Endothelial cell of umbilical vein (primary cell): ENCODE results near the gene BTF3L4. TPM values are rescaled to one million over a fixed set of nuclear protein-coding genes. Genes with fewer than 3 reads are reported as not detected.

Experiments
- BruUV-seq: library from RNA; stranded (reverse); fragments of 400-500 nt; replicated peaks from 2 replicates; lab custom pipeline; 2021; lab: Mats Ljungman, UMichigan
- CTCF ChIA-PET: fragments of 300-600, 350-600 bp; sonication (Branson Sonifier 250); formaldehyde crosslinking; loops from one replicate; lab custom pipeline; 2021; ENCODE audit warnings: antibody characterized with exemption, inconsistent platforms; lab: Charles Lee
- POLR2A ChIA-PET: fragments of 300-600, 350-600 bp; sonication (Branson Sonifier 250); formaldehyde crosslinking; loops from one replicate; lab custom pipeline; 2021; ENCODE audit warnings: antibody characterized with exemption, inconsistent platforms; lab: Charles Lee
- DNase-seq: peaks from one replicate; pipeline ENCODE4 v3.0.0-alpha.2; 2011; ENCODE audit warnings: low read depth, low spot score
- FAIRE-seq: peaks from 2 replicates; lab custom pipeline; 2011; peaks lifted over from hg19 to GRCh38; lab: Jason Lieb, UNC
- H2AFZ ChIP-seq: 2 replicates; pipeline ENCODE4 v1.6.0; 2012; ENCODE audit warnings: low read depth, low read length, control low read depth, inconsistent platforms
- H3K27ac ChIP-seq: 2 replicates; pipeline ENCODE4 v1.5.1; 2011; ENCODE audit warnings: low read depth, mild to moderate bottlenecking, control low read depth, low read length, moderate library complexity; ENCODE audit not compliant: insufficient read depth
- H3K27me3 ChIP-seq, 2 experiments: 2 replicates each; pipeline versions ENCODE4 v1.6.0 to v1.6.1; 2011; ENCODE audit warnings: low read length in 2 of 2, mixed read lengths in 1 of 2; ENCODE audit not compliant: control insufficient read depth in 2 of 2, insufficient read depth in 2 of 2
- H3K36me3 ChIP-seq, 2 experiments: 2 replicates in 1 of 2; 3 replicates in 1 of 2; pipeline ENCODE4 v1.5.1; 2011; ENCODE audit warnings: low read length in 2 of 2, mild to moderate bottlenecking in 1 of 2, moderate library complexity in 1 of 2; ENCODE audit not compliant: control insufficient read depth in 2 of 2, insufficient read depth in 2 of 2; ENCODE audit errors: extremely low read depth in 1 of 2
- H3K4me1 ChIP-seq: 3 replicates; pipeline ENCODE4 v1.5.1; 2011; ENCODE audit warnings: mild to moderate bottlenecking, low read length; ENCODE audit not compliant: control insufficient read depth, insufficient read depth; ENCODE audit errors: extremely low read depth
- H3K4me2 ChIP-seq: 2 replicates; pipeline ENCODE4 v1.6.1; 2011; ENCODE audit warnings: low read length, control low read depth, mixed read lengths; ENCODE audit not compliant: insufficient read depth
- H3K4me3 ChIP-seq, 3 experiments: fragments of 200-600 bp in 1 of 3; sonication (generic), shearing (Covaris generic) in 1 of 3; replicated peaks in 1 of 3; 2 replicates each; pipeline ENCODE4 v1.5.1; 2011 to 2016; ENCODE audit warnings: control low read depth in 3 of 3, low read length in 3 of 3, mild to moderate bottlenecking in 2 of 3, inconsistent platforms in 1 of 3, low read depth in 1 of 3, moderate library complexity in 1 of 3; ENCODE audit not compliant: insufficient read depth in 1 of 3
- H3K79me2 ChIP-seq: 2 replicates; pipeline ENCODE4 v1.6.0; 2012; ENCODE audit warnings: low read length, inconsistent platforms; ENCODE audit not compliant: control insufficient read depth, insufficient read depth
- H3K9ac ChIP-seq: replicated peaks from 2 replicates; pipeline ENCODE3; 2011; ENCODE audit warnings: low read length, control low read depth; ENCODE audit not compliant: insufficient read depth; ENCODE audit errors: extremely low read depth
- H3K9me1 ChIP-seq: replicated peaks from 3 replicates; pipeline ENCODE4 v1.6.0; 2011; ENCODE audit warnings: mild to moderate bottlenecking, low read length; ENCODE audit not compliant: control insufficient read depth, insufficient read depth; ENCODE audit errors: extremely low read depth
- H3K9me3 ChIP-seq: replicated peaks from 2 replicates; pipeline ENCODE4 v1.5.1; 2012; ENCODE audit warnings: low read length, inconsistent platforms; ENCODE audit not compliant: control insufficient read depth, insufficient read depth
- H4K20me1 ChIP-seq: replicated peaks from 2 replicates; pipeline ENCODE3; 2011; ENCODE audit warnings: mild to moderate bottlenecking, low read length; ENCODE audit not compliant: control insufficient read depth, insufficient read depth; ENCODE audit errors: extremely low read depth
- CTCF ChIP-seq, 2 donors: IDR thresholded peaks; 1 replicate in 1 of 2; 2 replicates in 1 of 2; pipeline ENCODE4 v1.5.1; 2011; ENCODE audit warnings: low read length in 2 of 2, mild to moderate bottlenecking in 2 of 2, moderate library complexity in 2 of 2, control low read depth in 1 of 2, inconsistent platforms in 1 of 2, low read depth in 1 of 2; ENCODE audit not compliant: insufficient read depth in 1 of 2; ENCODE audit errors: extremely low read depth in 1 of 2
- EZH2 ChIP-seq: IDR thresholded peaks from 2 replicates; pipeline ENCODE4 v1.6.1; 2012; ENCODE audit warnings: borderline replicate concordance, low read depth, mild to moderate bottlenecking, moderate library complexity, low read length, inconsistent platforms; ENCODE audit not compliant: severe bottlenecking
- GATA2 ChIP-seq: IDR thresholded peaks from 2 replicates; pipeline ENCODE4 v1.7.0; 2011; ENCODE audit warnings: low read depth, mild to moderate bottlenecking, moderate library complexity, mixed read lengths, low read length; ENCODE audit not compliant: insufficient read length, insufficient read depth
- MYC ChIP-seq: IDR thresholded peaks from one replicate; pipeline ENCODE4 v1.6.1; 2011; ENCODE audit warnings: mild to moderate bottlenecking, low read depth, low read length
- POLR2AphosphoS5 ChIP-seq: IDR thresholded peaks from 2 replicates; pipeline ENCODE4 v1.6.1; 2012; ENCODE audit warnings: low read depth, mild to moderate bottlenecking, control low read depth, low read length, moderate library complexity; ENCODE audit not compliant: insufficient read depth
- dilution Hi-C: fragments of 300-500 bp; cut with MboI; formaldehyde crosslinking; loops from one replicate; pipeline ENCODE4 v1.15.0; 2019; ENCODE audit warnings: low sequenced_read_pairs; ENCODE audit not compliant: extremely low pct_ligation_motif_present
- intact Hi-C: fragments of 100-400 bp; cut with micrococcal nuclease; formaldehyde crosslinking; loops from one replicate; pipeline ENCODE4 v1.10.0; 2022
- polyA plus RNA-seq, 4 experiments: library from polyadenylated mRNA; depleted of rRNA in 3 of 4; stranded (reverse) in 3 of 4; unstranded in 1 of 4; fragments of >200 nt; gene quantifications; 2 replicates each; pipeline versions ENCODE4 v1.2.1 to v1.2.3, GENCODE V29; 2011 to 2012; ENCODE audit warnings: missing spikeins in 1 of 4
- total RNA-seq: library from RNA; stranded (reverse); gene quantifications from 2 replicates; pipeline ENCODE4 v1.2.3, GENCODE V29; 2021
- TF ChIP-seq, protein P1 (sequence below): IDR thresholded peaks from 2 replicates; pipeline ENCODE4 v1.6.1; 2011; ENCODE audit not compliant: insufficient read depth, insufficient read length

BTF3L4 gene
- total and polyA plus RNA-seq, 2 donors (not counting 3 experiments of a cell fraction or from before 2014, with no cell fraction given), result 25.1 to 43.2 TPM

GRCh38 chr1:52060822-52061221, 4.7 kb downstream of the BTF3L4 start:
- no TSS peak for BruUV-seq
- ChIA-PET POLR2A (no interaction called here), CTCF (interaction anchor here (0.9 to 1.5 kb wide), 3 partner anchors 9 to 19 kb away, joined by 4 to 6 read pairs (median 4); no protein-coding TSS in a partner anchor)
- FAIRE-seq (no peak), DNase-seq (no peak)
- no peak overlapping the region for H3K4me2 ChIP-seq
- no peak overlapping the region for H2AFZ ChIP-seq
- H3K9me3 ChIP-seq, result no peaks in the 10 kb centered on the region
- H3K27me3 ChIP-seq, result no peaks in the 10 kb centered on the region
- intact Hi-C loops (no loop called here), dilution Hi-C loops (no loop called here)
- TF ChIP-seq MYC (no peak), EZH2 (no peak), CTCF (IDR thresholded peaks at IDR 0.05; ENCODE audit: extremely low read depth in 1 of 2, insufficient read depth in 1 of 2, low read depth in 1 of 2, low read length in 2 of 2) (no peak), POLR2AphosphoS5 (no peak), GATA2 (no peak)
- TF ChIP-seq, protein P1, sequence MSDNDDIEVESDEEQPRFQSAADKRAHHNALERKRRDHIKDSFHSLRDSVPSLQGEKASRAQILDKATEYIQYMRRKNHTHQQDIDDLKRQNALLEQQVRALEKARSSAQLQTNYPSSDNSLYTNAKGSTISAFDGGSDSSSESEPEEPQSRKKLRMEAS, result no peak
- H3K9ac ChIP-seq, result no peak overlapping the region
- no peaks in the 10 kb centered on the region for H4K20me1 ChIP-seq
- H3K4me3 ChIP-seq, result no peak overlapping the region
- no peaks in the 10 kb centered on the region for H3K9me1 ChIP-seq
- peaks cover 54% of the 10 kb centered on the region for H3K79me2 ChIP-seq
- peaks cover 9 to 17% of the 10 kb centered on the region in 2 experiments for H3K36me3 ChIP-seq
- H3K27ac ChIP-seq, result no peak overlapping the region
- peaks cover 14% of the 10 kb centered on the region for H3K4me1 ChIP-seq
